T47D (cell line): ENCODE measurements around the gene CLIC3.
A peak's percentile ranks its signal among the peaks of the same experiment; 100 is the strongest.

Experiments
- DNase-seq, 2 experiments: peaks; one replicate each; pipeline versions ENCODE4 v3.0.0 to v3.0.0-alpha.2; 2011 to 2012; ENCODE audit warnings: low read depth in 1 of 2, low spot score in 1 of 2
- JUND ChIP-seq: IDR thresholded peaks from 2 replicates; pipeline ENCODE4 v1.6.1; 2012; ENCODE audit warnings: low read depth
- in situ Hi-C: cut with HindIII; loops from 2 replicates; pipeline ENCODE4 v1.10.0; 2016; ENCODE audit warnings: low sequenced_read_pairs, low pct_unique_long_range_greater_than_20kb

CLIC3 gene

GRCh38 chr9:136974817-136975535 is 21.4 kb downstream of the CLIC3 start:
- no peak for DNase-seq
- TF ChIP-seq JUND: no peak
- in situ Hi-C loops: no loop called here

GRCh38 chr9:136973618-136974617 is 22.4 kb downstream of the CLIC3 start:
- in situ Hi-C loops: no loop called here
- no peak for TF ChIP-seq JUND
- DNase-seq: no peak

- DNase-seq: no peak
- in situ Hi-C loops: no loop called here
- no peak for TF ChIP-seq JUND
Measured at GRCh38 chr9:136972743-136973142, 23.6 kb downstream of the CLIC3 start.

- DNase-seq: no peak
- in situ Hi-C loops: no loop called here
- TF ChIP-seq JUND: no peak
Measured at GRCh38 chr9:136972335-136972734, 24.0 kb downstream of the CLIC3 start.

- TF ChIP-seq JUND: no peak
- peak in 1 of 2 experiments; percentile 71 for DNase-seq
- in situ Hi-C loops: no loop called here
Measured at GRCh38 chr9:136971746-136972145, 24.6 kb downstream of the CLIC3 start.

GRCh38 chr9:136970361-136970760 is 26.0 kb downstream of the CLIC3 start:
- TF ChIP-seq JUND: no peak
- in situ Hi-C loops: no loop called here
- DNase-seq: no peak

- in situ Hi-C loops: no loop called here
- DNase-seq: no peak
- no peak for TF ChIP-seq JUND
Measured at GRCh38 chr9:136969774-136970173, 26.6 kb downstream of the CLIC3 start.

GRCh38 chr9:136969150-136969549 is 27.2 kb downstream of the CLIC3 start:
- in situ Hi-C loops: no loop called here
- no peak for TF ChIP-seq JUND
- DNase-seq: no peak

GRCh38 chr9:136968333-136969127 is 27.8 kb downstream of the CLIC3 start:
- no peak for DNase-seq
- no peak for TF ChIP-seq JUND
- in situ Hi-C loops: no loop called here

GRCh38 chr9:136965771-136966484 is 30.4 kb downstream of the CLIC3 start:
- no peak for TF ChIP-seq JUND
- in situ Hi-C loops: no loop called here
- DNase-seq: no peak

- in situ Hi-C loops: no loop called here
- no peak for TF ChIP-seq JUND
- DNase-seq: no peak
Measured at GRCh38 chr9:136964833-136965422, 31.4 kb downstream of the CLIC3 start.
